ENCODE results near the gene LRCH1. TPM values are rescaled to one million over a fixed set of nuclear protein-coding genes. Genes with fewer than 3 reads are reported as not detected.

LRCH1 gene
- total RNA-seq, 1 experiment from 2014 or later: 5.3 TPM

DNA sequence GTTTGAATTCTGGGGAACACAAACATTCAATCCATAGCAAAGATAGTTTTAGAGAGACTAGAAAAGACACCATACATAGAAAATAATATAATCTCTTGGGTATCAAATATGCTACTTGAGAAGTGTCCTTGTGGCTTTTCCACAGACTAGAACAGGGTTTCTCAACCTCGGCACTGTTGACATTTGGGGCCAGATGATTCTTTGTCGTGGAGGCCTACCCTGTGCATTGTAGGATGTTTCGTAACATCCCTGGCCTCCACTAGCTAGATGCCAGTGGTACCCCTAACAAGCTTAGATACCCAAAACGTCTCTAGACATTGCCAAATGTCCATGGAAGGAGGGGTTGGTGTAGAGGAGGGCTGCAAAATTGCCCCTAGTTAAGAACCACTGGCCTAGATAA lies 246.2 kb downstream of the LRCH1 start:
- DNase-seq (ENCODE audit: low read depth): no peak

GRCh38 chr13:46801858-46802257 lies 248.9 kb downstream of the LRCH1 start:
- no peak for DNase-seq (ENCODE audit: low read depth)

Other genes with a start within 250 kb of the LRCH1 start
- 0.06 and 0.13 TPM in 2 replicates for gene RUBCNL, start 165.9 kb upstream of the LRCH1 start, total RNA-seq (2014; rRNA removed)
- gene ESD, start 244.0 kb downstream of the LRCH1 start, total RNA-seq (2014; rRNA removed): 170 and 172 TPM in 2 replicates